ENCODE data around the gene EFR3B.
A peak's percentile ranks its signal among the peaks of the same experiment; 100 is the strongest.
"Not testable (repeated sequence)": the region's sequence is repeated elsewhere in the genome, so short reads cannot be mapped to it uniquely, and the experiment has no call there.

EFR3B gene

DNA sequence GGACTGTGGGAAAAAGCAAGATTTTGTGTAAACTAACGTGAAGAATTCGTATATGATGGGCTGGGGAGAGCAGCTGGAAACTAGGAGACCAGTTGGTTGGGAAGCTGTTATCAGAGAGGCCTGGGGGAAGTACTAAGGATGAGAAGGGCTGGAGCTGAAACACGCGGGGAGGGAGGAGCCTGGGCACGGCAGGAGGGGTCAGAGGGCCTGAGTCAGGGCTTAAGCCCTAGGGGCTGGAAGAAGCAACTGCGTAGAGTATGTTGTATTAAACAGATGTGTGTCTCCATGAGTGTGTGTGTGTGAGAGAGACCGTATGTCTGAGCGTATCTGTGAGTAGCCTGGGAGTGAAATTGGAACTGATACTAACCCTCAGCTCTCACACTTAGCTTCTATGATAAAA, 118.1 kb downstream of the EFR3B start:
- no peak for DNase-seq

DNA sequence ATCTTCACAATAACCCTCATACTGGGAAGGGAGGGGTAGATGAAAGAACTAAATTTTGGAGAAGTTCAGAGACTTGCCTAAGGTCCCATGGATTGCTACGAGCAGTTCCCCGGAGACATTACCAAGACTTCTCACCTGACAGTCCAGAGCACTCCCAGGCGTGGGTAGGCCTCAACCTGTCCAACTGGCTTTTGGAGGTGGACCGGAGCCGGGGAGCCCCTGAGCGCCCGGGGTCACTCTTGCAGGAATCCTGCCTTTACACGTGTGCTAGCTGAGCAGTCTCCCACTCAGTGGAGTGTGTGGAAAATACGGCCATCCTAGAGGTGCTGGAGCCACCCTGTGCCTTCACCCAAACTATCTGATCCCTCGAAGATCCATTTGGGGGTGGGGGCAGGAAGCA, 118.5 kb downstream of the EFR3B start:
- no peak for DNase-seq

DNA sequence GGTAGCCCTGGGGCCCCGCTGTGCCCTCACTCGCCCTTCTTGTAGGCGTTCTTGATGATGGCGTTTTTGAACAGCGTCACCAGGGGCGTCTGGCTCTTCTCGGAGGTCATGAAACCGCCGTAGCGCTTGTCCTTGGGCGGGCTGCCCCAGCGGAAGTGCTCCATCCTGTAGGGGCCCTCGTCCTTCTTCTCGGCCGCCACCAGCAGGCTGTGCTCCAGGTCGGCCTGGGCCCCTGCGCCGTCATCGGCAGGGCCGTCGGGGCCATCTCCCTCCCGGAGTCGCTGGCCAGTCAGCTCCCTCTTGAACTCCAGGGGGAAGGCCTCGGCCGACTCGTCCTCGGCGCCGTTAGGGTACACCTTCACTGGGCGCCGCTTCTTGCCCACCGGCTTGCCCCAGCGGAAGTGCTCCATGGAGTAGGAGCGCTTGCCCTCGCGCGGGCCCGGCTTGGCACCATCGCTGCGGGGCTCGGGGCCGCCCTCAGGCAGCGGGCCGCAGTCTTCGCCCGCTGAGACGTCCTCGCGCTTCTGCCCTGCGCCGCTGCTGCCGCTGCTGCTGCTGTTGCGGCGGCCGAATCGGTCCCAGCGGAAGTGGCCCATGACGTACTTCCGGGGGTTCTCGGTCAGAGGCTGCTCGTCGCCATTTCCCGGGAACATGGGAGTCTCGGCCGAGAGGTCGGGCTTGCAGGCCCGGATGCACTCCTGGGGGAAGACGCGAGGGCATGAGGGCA, 119.3 kb downstream of the EFR3B start:
- DNase-seq, result no peak

DNA sequence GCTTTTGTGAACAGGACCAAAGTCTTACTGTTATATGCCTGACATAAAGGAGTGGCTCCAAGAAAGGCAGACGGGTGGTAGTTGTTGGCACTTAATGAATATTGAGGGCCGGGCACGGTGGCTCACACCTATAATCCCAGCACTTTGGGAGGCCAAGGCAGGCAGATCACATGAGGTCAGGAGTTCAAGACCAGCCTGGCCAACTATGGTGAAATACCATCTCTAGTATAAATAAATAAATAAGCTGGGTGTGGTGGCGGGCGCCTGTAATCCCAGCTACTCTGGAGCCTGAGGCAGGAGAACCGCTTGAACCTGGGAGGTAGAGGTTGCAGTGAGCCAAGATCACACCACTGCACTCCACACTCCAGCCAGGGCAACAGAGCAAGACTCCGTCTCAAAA, 120.2 kb downstream of the EFR3B start:
- DNase-seq, result not testable (repeated sequence)

DNA sequence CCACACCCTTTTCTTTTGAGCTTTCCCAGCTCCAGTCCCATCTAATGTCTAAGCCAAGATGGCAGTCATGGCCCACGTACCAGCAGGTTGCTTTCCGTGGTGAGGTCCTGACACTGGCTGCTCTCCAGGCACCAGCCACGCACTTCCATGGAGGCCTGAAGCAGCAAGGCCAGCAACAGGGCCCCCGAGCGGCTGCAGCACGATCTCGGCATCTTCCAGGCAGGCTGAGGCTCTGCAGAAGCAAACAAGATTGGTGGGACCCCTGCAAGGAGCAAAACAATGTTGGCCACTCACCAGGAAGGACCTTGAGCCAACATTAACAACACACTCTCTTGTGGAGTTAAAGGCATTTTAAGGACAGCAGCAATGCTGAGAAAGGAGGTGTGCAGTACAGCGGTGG, 122.7 kb downstream of the EFR3B start:
- no peak for DNase-seq

DNA sequence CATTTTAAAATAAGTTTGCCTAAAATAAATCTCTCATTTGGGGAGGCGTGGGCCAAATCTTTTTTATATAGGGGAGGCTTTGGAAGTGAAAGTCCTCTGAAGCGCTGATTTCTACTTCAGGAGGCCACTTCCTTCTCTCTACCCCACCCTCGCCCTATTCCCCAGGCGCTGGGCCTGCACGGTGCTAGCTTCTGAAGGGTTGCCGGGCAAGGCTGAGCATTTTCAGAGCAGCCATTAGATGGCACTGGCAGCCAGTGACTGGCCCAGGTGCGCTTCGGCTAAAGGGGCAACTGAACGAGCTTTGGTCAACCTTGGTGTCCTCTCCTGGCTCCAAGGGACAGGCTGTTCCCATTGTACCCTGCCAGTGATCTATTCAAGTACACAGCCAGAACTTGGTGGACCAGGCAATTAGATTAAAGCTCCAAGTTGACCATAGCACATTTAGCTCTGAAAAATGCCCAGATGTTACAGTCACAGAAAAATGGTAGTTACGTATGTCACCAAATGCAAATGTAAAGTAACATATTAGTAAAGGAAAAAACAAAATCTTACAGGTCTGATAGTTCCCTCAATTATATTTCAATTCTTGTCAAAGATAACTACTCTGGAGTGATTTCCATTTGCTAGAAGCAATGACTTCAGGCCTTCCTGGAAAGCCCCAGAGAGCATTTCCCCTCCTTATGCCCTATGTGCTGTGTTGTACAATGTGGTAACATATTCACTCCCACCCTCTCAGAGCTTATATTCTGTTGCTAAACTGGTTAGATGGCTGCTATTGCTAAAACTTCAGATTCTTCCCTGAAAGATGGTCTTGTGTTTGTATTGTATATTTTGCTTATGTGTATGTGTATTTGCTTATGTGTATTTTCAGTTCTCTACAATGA, 124.4 kb downstream of the EFR3B start:
- peak; percentile 3 for DNase-seq

DNA sequence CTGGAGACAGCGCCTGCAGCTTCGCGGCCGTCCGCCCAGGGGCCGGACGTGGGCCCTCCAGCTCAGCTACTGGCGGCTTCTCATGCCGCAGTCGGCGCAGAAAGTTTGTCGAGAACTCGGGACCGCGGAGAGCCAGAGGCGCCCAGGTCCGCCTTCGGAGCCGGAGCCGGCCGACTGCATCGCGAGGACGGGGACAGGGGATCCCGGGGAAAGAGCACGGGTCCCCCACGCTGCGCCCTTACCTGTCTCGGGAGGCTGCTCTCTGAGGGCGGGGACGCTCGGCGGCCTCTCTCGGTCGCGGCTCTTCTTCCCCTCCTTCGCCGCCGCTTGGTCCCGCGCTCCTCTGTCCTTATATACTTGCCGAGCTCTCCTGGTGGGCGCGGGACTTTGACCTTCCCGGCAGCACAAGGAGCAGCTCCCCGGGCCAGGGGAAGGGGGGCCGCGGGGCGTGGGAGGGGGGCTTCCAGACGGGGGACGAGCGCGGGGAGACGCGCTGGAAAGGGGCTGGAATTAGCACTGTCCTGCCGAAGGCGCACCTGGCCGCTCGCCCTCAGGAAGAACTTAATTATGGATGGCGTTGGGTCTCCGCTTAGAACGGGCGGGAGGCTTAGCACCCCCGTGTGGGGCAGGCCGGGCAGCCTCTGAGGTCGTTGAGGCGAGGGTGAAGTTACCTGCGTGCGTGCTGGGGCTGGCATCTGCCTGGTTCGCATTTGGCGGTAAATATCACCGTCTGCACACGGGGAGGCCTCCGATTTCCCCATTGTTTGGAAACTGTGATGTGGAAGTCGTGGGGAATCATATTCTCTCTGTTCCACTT, 126.6 kb downstream of the EFR3B start, which contains the start of gene POMC:
TSS of gene POMC (minus strand) at position 325 of the 817 bp plus-strand sequence. CDS start 3,808 bp downstream, outside the sequence.
- DNase-seq, result no peak

DNA sequence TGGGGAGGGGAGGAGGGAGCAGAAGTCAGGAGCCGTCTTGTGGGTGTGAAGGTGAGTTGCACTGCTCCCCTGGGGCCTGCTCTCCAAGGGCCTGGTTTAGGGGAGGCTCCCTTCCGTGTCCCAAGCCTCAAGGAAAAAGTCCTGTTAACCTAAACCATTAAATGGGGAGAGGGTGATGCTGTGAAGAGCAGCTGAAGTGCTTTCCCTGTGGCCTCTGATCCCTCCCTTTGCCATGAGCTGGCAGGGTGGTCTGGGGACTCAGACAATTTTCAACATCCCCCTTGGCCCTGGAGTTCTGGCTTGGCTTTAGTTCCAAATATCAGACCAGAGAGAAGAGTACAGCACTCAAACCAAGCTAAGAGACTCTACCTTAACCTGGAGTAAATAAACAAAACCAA, 127.2 kb downstream of the EFR3B start:
- DNase-seq, result no peak

DNA sequence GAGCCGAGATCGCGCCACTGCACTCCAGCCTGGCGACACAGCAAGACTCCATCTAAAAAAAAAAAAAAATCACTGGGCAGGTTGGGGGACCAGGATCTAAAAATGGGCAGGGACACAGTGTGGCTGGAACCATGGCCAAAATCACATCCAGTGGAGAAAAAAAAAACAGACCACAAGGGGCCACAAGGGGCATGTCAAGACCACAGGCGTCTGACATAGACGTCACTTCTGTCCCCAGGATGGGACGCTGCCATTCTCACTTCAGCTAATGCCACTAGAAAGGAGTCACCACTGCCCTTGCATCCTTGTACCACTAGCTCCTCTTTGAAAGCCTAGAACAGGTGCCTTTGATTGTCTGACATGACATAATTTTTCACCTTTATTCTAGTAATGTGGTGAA, 129.0 kb downstream of the EFR3B start:
- no peak for DNase-seq

DNA sequence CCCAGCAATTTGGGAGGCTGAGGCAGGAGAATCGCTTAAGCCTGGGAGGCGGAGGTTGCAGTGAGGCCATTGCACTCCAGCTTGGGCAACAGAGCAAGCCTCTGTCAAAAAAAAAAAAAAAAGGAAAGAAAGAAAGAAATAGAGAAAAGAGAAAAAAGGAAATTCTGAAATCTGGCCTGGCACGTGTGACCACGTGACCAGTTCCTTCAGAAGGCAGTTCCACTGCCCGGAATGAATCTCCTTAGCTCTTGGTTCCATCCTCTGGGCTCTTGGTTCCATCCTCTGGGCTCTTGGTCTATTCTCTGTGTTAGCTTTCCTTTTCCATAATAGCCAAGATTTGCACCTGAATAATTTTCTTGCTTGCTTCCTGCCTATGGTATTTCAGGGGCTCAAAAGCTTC, 131.8 kb downstream of the EFR3B start:
- no peak for DNase-seq

DNA sequence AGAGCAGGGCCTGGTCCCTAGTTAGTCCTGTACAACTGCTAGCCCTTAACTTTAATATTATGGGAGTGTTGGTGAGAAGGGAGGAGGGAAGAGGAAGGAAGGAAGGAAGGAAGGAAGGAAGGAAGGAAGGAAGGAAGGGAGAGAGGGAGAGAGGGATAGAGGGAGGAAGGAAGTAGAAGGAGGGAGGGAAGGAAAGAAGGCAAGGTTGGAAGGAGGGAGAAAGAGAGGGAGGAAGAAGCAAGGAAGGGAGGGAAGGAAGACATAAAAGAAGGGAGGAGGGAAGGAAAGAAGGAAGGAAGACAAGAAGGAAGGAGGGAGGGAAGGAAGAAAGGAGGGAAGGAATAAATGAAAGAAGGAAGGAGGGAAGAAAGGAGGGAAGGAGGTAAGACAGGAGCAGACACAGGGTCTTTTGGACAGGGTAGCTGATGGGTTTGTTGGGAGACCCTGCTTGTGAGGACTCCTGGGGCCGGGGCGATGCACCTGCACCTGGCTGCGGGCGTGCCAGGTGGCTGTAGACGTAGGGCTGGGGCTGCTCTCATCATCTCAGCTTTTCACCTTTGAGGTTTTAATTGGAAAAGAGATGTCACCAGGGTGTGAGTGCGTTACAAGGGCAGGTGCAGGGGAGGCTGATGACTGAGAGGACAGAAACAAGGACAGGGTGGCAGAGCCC, 132.5 kb downstream of the EFR3B start:
- DNase-seq, result no peak

DNA sequence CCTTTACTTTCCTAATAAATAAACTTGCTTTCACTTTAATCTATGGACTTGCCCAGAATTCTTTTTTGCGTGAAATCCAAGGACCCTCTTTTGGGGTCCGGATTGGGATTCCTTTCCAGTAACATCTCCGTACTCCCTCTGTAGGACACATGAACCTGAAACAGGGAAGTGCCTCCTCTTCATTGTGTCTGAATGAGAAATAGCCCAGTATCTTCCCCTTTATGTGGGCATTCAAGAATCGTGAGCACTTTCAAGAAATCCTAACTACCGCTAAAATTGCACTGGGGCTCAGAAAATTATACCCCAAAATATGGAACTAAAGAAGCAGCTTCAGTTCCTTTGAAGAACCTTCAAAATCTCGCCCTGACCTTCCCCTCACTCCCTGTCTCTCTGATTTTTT, 134.3 kb downstream of the EFR3B start:
- no peak for DNase-seq

DNA sequence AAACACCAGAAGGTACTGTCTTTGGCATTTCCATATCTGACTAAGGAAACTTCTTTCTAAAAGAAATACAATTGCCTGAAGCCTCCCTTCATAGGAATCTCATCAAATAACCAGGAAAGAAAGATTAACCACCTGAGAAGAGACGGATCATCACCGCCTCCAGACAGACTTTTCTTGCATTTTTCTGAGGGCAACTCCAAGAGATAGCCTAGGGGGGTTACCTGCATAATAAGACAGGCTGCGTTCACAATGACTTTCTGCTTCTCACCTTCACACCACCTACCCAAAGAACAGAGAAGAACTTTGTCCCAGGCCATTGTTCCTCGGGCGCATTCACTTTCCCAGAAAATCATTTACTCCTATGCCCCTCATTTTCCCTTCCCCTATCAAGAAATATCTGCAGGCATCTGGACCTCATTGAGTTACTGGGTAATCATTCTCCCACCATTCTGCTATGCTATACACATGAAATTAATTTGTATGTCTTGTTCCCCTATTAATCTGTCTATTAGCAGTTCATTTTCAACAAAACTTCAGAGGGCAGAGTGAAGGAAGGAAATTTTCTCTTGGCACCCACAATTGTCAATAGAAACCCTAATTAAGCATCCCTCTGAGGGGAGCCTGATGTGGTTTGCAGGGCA, 134.8 kb downstream of the EFR3B start:
- DNase-seq, result no peak

DNA sequence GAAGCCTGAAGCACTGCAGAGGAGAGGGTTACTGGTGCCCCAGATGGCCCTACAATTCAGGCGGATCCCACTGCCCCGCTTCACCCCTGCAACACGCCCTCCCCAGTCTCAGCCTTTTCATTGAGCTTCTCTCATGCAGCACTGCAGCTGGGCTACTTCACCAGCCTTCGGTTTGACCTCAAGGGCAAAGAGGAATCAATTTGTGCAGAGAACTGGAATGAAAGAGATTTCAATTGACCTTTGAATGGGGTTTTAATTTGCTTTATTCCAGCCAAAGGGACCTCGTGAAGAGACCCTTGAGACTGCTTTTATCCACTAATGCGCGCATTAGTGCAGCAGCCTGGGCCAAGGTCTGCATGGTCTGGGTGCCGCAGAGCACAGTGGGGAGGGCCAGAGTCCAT, 135.3 kb downstream of the EFR3B start:
- DNase-seq, result no peak

DNA sequence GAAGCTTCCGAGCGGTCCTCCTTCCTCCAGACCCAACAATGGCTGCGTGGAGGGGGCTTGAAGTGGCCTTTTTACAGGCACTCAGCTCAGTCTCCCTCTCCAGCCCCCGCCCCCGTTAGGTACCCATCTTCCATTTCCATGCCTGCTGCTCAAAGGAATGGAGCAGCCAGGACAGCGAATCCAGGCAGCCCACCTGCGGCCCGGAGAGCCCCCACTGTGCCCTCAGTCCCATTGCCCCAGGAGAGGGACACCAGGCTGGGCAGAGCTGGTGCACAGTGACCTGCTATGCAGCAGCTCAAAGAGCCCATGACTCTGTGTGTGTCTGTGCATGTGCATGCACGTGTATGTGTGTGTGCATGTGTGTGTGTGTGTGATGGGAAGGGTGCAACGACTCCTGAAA, 137.1 kb downstream of the EFR3B start:
- DNase-seq, result no peak

DNA sequence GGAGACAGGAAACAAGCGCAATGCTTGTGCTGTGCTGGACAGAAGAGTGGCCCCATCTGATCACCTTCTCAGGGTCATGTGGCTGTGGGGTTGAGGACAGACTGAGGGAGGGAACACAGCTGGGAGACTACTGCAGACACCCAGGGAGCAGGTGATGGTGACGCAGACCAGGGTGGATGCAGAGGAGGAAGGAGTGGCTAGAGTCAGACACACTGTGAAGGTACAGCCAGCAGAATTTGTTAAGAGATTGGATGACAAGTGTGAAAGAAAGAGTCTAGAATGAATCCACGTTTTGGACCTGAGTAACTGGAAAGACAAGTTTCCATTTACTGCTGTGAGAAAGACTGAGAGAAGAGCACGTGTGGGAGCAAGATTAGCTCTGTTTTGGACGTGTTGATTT, 142.4 kb downstream of the EFR3B start:
- no peak for DNase-seq

DNA sequence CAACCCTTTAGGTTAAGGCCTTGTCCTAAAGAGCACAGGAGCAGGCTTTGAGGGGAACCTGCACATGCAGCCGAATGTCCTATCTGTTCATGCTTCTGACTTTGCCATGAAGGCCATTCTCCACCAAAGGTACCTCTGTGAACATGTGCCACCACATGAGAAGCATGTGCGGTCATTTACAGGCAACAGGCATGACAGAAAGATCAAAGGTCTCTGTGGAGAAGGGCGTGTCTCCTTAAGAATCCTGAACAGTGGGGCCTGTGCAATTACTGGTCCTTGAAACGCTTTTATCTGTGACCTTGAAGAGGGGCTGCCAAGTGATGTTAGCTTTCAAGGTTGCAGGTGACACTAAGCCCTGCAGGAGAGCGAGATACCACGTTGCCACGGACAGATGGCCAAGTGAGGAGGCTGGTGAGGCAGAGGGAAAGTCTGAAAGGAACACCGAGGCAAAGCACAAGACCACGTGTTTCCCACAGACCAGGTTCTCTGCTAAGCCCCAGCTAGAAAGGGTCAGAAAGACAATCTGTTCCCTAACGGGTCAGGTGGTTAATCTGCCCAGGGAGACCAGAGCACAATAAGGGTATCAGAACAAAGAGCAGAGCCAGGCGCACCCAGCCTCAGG, 146.0 kb downstream of the EFR3B start:
- no peak for DNase-seq

DNA sequence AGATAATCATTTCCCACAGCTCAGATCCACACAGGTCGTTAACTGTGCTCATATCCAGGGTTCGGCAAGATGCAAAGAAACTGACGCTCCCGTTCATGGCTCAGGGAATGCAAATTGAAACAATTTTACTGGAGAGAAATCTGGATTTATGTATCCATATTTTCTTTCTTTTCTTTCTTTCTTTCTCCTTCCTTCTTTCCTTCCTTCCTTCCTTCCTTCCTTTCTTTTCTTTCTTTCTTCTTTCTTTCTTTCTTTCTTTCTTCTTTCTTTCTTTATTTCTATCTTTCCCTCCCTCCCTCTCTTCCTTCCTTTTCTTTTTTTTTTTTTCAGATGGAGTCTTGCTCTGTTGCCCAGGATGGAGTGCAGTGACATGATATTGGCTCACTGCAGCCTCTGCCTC, 146.5 kb downstream of the EFR3B start:
- no peak for DNase-seq

DNA sequence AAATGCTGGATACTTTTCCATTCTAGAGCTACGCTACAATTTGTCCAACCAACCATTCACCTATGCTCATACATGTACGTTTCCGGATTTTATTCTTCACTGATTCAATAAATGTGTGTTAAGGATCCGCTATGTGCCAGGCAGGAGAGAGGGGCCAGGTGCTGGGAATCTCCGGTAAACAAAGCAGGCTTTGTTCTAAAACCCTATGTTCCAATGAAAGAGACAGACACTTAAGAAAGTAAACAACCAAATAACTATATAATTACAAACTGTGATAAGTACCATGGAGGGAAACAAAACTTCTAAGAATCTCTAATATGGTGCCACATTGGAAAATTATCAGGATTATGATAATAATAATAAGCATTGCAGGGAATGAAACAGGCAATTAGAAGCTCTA, 148.7 kb downstream of the EFR3B start:
- DNase-seq, result no peak

DNA sequence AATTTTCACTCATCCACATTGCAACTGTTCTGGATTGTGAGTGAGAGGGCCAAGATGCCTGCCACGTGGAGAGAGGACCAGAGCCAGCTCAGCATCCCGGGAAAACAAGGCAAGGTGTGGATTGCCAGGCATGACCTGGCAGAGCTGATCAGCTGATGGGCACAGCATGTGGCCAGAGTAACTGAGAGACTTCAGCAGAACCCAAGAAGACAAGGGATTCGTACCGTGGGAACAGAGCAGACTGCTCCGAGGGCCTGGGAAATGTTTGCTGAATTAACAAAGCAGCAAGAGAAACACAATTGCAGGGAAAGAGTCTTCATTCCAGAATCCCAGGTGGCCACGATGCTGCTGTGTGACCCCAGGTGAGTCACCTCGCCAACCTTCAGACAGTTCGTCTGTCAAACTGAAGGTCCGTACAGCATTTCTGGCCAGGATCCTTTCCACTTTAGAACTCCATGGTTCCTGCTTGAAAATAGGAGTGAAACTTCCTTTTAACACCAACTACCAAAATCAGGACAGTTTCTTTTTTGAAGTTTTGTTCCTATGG, 152.8 kb downstream of the EFR3B start:
- DNase-seq, result no peak

All from midbrain (tissue), 1 donor.